ENCODE results near the gene FHIT.

Gene FHIT

GRCh38 chr3:59908280-59908679 is 1343.0 kb downstream of the FHIT start:
- H3K36me3 ChIP-seq (ENCODE audit: control insufficient read depth in 1 of 2, insufficient read depth in 2 of 2, low read length in 2 of 2) = no peaks in the 10 kb centered on the region
- H3K4me3 ChIP-seq (ENCODE audit: low read depth in 1 of 2, low read length in 2 of 2) = no peak overlapping the region
- no peaks in the 10 kb centered on the region for H3K27me3 ChIP-seq (ENCODE audit: control insufficient read depth in 1 of 2, insufficient read depth in 2 of 2, low read length in 2 of 2)
- H3K4me1 ChIP-seq (ENCODE audit: control insufficient read depth in 1 of 2, insufficient read depth in 2 of 2, low read length in 2 of 2) = no peaks in the 10 kb centered on the region
- H3K9ac ChIP-seq (ENCODE audit: low read depth in 1 of 2, low read length in 2 of 2) = no peak overlapping the region
- H3K27ac ChIP-seq (ENCODE audit: low read depth, low read length) = no peak overlapping the region
- no peaks in the 10 kb centered on the region for H3K9me3 ChIP-seq (ENCODE audit: control insufficient read depth in 1 of 2, low read length in 2 of 2)

GRCh38 chr3:59904296-59904695 is 1347.0 kb downstream of the FHIT start:
- Histone ChIP-seq H3K27me3 (ENCODE audit: control insufficient read depth in 1 of 2, insufficient read depth in 2 of 2, low read length in 2 of 2) (no peaks in the 10 kb centered on the region), H3K36me3 (ENCODE audit: control insufficient read depth in 1 of 2, insufficient read depth in 2 of 2, low read length in 2 of 2) (no peaks in the 10 kb centered on the region), H3K9me3 (ENCODE audit: control insufficient read depth in 1 of 2, low read length in 2 of 2) (no peaks in the 10 kb centered on the region), H3K9ac (ENCODE audit: low read depth in 1 of 2, low read length in 2 of 2) (no peak overlapping the region), H3K27ac (ENCODE audit: low read depth, low read length) (no peak overlapping the region), H3K4me1 (ENCODE audit: control insufficient read depth in 1 of 2, insufficient read depth in 2 of 2, low read length in 2 of 2) (no peaks in the 10 kb centered on the region), H3K4me3 (ENCODE audit: low read depth in 1 of 2, low read length in 2 of 2) (no peak overlapping the region)

DNA sequence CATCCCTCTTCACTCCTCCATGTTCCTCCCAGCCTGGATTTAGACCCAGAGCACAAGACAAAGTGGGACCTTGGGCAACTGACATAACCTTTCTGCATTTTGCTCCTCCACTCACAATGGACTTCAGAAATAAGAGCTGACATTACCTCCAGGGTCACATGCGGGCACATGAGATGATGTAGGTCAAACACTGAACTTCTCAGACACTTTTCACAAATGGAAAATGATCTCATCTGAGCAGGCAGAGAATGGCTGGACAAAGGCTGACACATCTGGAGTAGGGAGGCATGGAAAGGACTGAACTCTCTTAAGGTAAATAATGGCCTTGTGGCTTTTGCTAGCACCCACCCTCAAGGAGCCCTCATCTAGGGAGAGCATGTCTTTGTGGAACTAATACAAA is 1352.2 kb downstream of the FHIT start:
- H3K36me3 ChIP-seq (ENCODE audit: control insufficient read depth in 1 of 2, insufficient read depth in 2 of 2, low read length in 2 of 2) = no peaks in the 10 kb centered on the region
- no peaks in the 10 kb centered on the region for H3K4me1 ChIP-seq (ENCODE audit: control insufficient read depth in 1 of 2, insufficient read depth in 2 of 2, low read length in 2 of 2)
- no peak overlapping the region for H3K9ac ChIP-seq (ENCODE audit: low read depth in 1 of 2, low read length in 2 of 2)
- no peak overlapping the region for H3K4me3 ChIP-seq (ENCODE audit: low read depth in 1 of 2, low read length in 2 of 2)
- no peaks in the 10 kb centered on the region for H3K27me3 ChIP-seq (ENCODE audit: control insufficient read depth in 1 of 2, insufficient read depth in 2 of 2, low read length in 2 of 2)
- no peak overlapping the region for H3K27ac ChIP-seq (ENCODE audit: low read depth, low read length)
- H3K9me3 ChIP-seq (ENCODE audit: control insufficient read depth in 1 of 2, low read length in 2 of 2) = no peaks in the 10 kb centered on the region

GRCh38 chr3:59895972-59896371 is 1355.3 kb downstream of the FHIT start:
- Histone ChIP-seq H3K4me1 (ENCODE audit: control insufficient read depth in 1 of 2, insufficient read depth in 2 of 2, low read length in 2 of 2) (no peaks in the 10 kb centered on the region), H3K27me3 (ENCODE audit: control insufficient read depth in 1 of 2, insufficient read depth in 2 of 2, low read length in 2 of 2) (no peaks in the 10 kb centered on the region), H3K27ac (ENCODE audit: low read depth, low read length) (no peak overlapping the region), H3K36me3 (ENCODE audit: control insufficient read depth in 1 of 2, insufficient read depth in 2 of 2, low read length in 2 of 2) (no peaks in the 10 kb centered on the region), H3K4me3 (ENCODE audit: low read depth in 1 of 2, low read length in 2 of 2) (no peak overlapping the region), H3K9ac (ENCODE audit: low read depth in 1 of 2, low read length in 2 of 2) (no peak overlapping the region), H3K9me3 (ENCODE audit: control insufficient read depth in 1 of 2, low read length in 2 of 2) (no peaks in the 10 kb centered on the region)

GRCh38 chr3:59894425-59895121 is 1356.7 kb downstream of the FHIT start:
- no peak overlapping the region for H3K4me3 ChIP-seq (ENCODE audit: low read depth in 1 of 2, low read length in 2 of 2)
- no peaks in the 10 kb centered on the region for H3K36me3 ChIP-seq (ENCODE audit: control insufficient read depth in 1 of 2, insufficient read depth in 2 of 2, low read length in 2 of 2)
- H3K9me3 ChIP-seq (ENCODE audit: control insufficient read depth in 1 of 2, low read length in 2 of 2) = no peaks in the 10 kb centered on the region
- no peak overlapping the region for H3K9ac ChIP-seq (ENCODE audit: low read depth in 1 of 2, low read length in 2 of 2)
- H3K4me1 ChIP-seq (ENCODE audit: control insufficient read depth in 1 of 2, insufficient read depth in 2 of 2, low read length in 2 of 2) = no peaks in the 10 kb centered on the region
- no peaks in the 10 kb centered on the region for H3K27me3 ChIP-seq (ENCODE audit: control insufficient read depth in 1 of 2, insufficient read depth in 2 of 2, low read length in 2 of 2)
- H3K27ac ChIP-seq (ENCODE audit: low read depth, low read length) = no peak overlapping the region

GRCh38 chr3:59890639-59891038 is 1360.6 kb downstream of the FHIT start:
- no peaks in the 10 kb centered on the region for H3K36me3 ChIP-seq (ENCODE audit: control insufficient read depth in 1 of 2, insufficient read depth in 2 of 2, low read length in 2 of 2)
- H3K27ac ChIP-seq (ENCODE audit: low read depth, low read length) = no peak overlapping the region
- no peak overlapping the region for H3K9ac ChIP-seq (ENCODE audit: low read depth in 1 of 2, low read length in 2 of 2)
- no peaks in the 10 kb centered on the region for H3K27me3 ChIP-seq (ENCODE audit: control insufficient read depth in 1 of 2, insufficient read depth in 2 of 2, low read length in 2 of 2)
- H3K9me3 ChIP-seq (ENCODE audit: control insufficient read depth in 1 of 2, low read length in 2 of 2) = no peaks in the 10 kb centered on the region
- H3K4me3 ChIP-seq (ENCODE audit: low read depth in 1 of 2, low read length in 2 of 2) = no peak overlapping the region
- H3K4me1 ChIP-seq (ENCODE audit: control insufficient read depth in 1 of 2, insufficient read depth in 2 of 2, low read length in 2 of 2) = no peaks in the 10 kb centered on the region

- H3K27ac ChIP-seq (ENCODE audit: low read depth, low read length) = no peak overlapping the region
- no peaks in the 10 kb centered on the region for H3K9me3 ChIP-seq (ENCODE audit: control insufficient read depth in 1 of 2, low read length in 2 of 2)
- no peaks in the 10 kb centered on the region for H3K4me1 ChIP-seq (ENCODE audit: control insufficient read depth in 1 of 2, insufficient read depth in 2 of 2, low read length in 2 of 2)
Observed at GRCh38 chr3:59886790-59887189, 1364.5 kb downstream of the FHIT start.

DNA sequence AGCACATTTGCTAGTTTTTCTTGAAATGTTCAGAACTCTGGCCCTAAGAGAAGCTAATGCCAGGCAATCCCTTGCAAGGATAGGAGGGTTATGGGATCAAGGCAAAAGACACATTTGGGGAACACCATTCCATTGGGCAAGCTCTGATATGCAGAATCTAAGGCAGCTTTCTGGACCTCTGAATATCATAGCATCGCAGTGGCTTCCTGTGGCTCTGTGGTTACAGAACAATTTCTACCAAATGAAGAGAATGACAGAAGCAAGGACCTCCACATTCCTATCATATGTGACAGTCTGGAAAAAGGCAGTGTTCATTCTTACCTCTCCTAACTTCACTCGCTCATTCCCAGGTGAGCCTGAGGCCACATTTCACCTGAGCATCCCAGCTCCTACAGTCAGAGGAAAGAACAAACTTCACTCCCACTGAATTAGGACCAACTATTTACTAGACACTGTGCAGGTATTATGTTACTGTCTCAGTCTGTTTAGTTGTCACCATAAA is 1365.3 kb downstream of the FHIT start:
- no peaks in the 10 kb centered on the region for H3K4me1 ChIP-seq (ENCODE audit: control insufficient read depth in 1 of 2, insufficient read depth in 2 of 2, low read length in 2 of 2)
- no peak overlapping the region for H3K27ac ChIP-seq (ENCODE audit: low read depth, low read length)
- no peaks in the 10 kb centered on the region for H3K36me3 ChIP-seq (ENCODE audit: control insufficient read depth in 1 of 2, insufficient read depth in 2 of 2, low read length in 2 of 2)
- no peaks in the 10 kb centered on the region for H3K9me3 ChIP-seq (ENCODE audit: control insufficient read depth in 1 of 2, low read length in 2 of 2)
- H3K4me3 ChIP-seq (ENCODE audit: low read depth in 1 of 2, low read length in 2 of 2) = no peak overlapping the region
- H3K27me3 ChIP-seq (ENCODE audit: control insufficient read depth in 1 of 2, insufficient read depth in 2 of 2, low read length in 2 of 2) = no peaks in the 10 kb centered on the region
- no peak overlapping the region for H3K9ac ChIP-seq (ENCODE audit: low read depth in 1 of 2, low read length in 2 of 2)

More at GRCh38 chr3:59886790-59887189, 1364.5 kb downstream of the FHIT start:
- H3K9ac ChIP-seq (ENCODE audit: low read depth in 1 of 2, low read length in 2 of 2) = no peak overlapping the region
- H3K27me3 ChIP-seq (ENCODE audit: control insufficient read depth in 1 of 2, insufficient read depth in 2 of 2, low read length in 2 of 2) = no peaks in the 10 kb centered on the region
- no peak overlapping the region for H3K4me3 ChIP-seq (ENCODE audit: low read depth in 1 of 2, low read length in 2 of 2)
- no peaks in the 10 kb centered on the region for H3K36me3 ChIP-seq (ENCODE audit: control insufficient read depth in 1 of 2, insufficient read depth in 2 of 2, low read length in 2 of 2)

GRCh38 chr3:59885101-59885500 is 1366.2 kb downstream of the FHIT start:
- H3K4me3 ChIP-seq (ENCODE audit: low read depth in 1 of 2, low read length in 2 of 2) = no peak overlapping the region
- H3K27me3 ChIP-seq (ENCODE audit: control insufficient read depth in 1 of 2, insufficient read depth in 2 of 2, low read length in 2 of 2) = no peaks in the 10 kb centered on the region
- no peak overlapping the region for H3K27ac ChIP-seq (ENCODE audit: low read depth, low read length)
- H3K9ac ChIP-seq (ENCODE audit: low read depth in 1 of 2, low read length in 2 of 2) = no peak overlapping the region
- no peaks in the 10 kb centered on the region for H3K4me1 ChIP-seq (ENCODE audit: control insufficient read depth in 1 of 2, insufficient read depth in 2 of 2, low read length in 2 of 2)
- H3K36me3 ChIP-seq (ENCODE audit: control insufficient read depth in 1 of 2, insufficient read depth in 2 of 2, low read length in 2 of 2) = no peaks in the 10 kb centered on the region
- no peaks in the 10 kb centered on the region for H3K9me3 ChIP-seq (ENCODE audit: control insufficient read depth in 1 of 2, low read length in 2 of 2)

DNA sequence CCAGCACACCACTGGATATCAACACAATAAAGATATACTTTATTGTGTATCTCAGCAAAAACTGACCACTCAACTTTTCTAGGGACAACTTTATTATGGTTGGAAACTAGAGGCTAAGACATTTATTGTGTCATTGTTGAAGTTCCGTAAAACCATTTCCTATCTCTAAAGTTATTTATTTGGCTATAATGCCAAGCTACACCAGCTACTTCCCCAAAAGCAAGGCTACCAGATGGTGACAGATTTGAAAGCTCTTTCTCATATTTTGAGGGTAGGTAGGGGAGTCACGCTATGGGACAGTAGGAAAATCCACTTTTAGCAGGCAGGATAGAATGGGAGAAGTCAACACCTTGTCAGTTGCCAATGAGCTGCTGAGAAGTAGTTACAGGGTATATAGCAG is 1366.8 kb downstream of the FHIT start:
- H3K9me3 ChIP-seq (ENCODE audit: control insufficient read depth in 1 of 2, low read length in 2 of 2) = no peaks in the 10 kb centered on the region
- H3K27ac ChIP-seq (ENCODE audit: low read depth, low read length) = no peak overlapping the region
- no peaks in the 10 kb centered on the region for H3K36me3 ChIP-seq (ENCODE audit: control insufficient read depth in 1 of 2, insufficient read depth in 2 of 2, low read length in 2 of 2)
- H3K27me3 ChIP-seq (ENCODE audit: control insufficient read depth in 1 of 2, insufficient read depth in 2 of 2, low read length in 2 of 2) = no peaks in the 10 kb centered on the region
- no peak overlapping the region for H3K4me3 ChIP-seq (ENCODE audit: low read depth in 1 of 2, low read length in 2 of 2)
- H3K9ac ChIP-seq (ENCODE audit: low read depth in 1 of 2, low read length in 2 of 2) = no peak overlapping the region
- H3K4me1 ChIP-seq (ENCODE audit: control insufficient read depth in 1 of 2, insufficient read depth in 2 of 2, low read length in 2 of 2) = no peaks in the 10 kb centered on the region

Data from duodenal mucosa (tissue), 2 donors.